KOPT-K1 (cell line): ENCODE measurements around the gene ARID1B.

Experiments
- H3K27ac ChIP-seq: fragments of 200-600 bp; sonication (generic); 2 replicates; pipeline ENCODE4 v1.5.1; 2016; ENCODE audit warnings: antibody characterized with exemption, mild to moderate bottlenecking, low read depth, low read length; ENCODE audit not compliant: poor library complexity, severe bottlenecking
- H3K36me3 ChIP-seq: fragments of 200-600 bp; sonication (generic); 2 replicates; pipeline ENCODE4 v1.5.1; 2017; ENCODE audit warnings: antibody characterized with exemption, mild to moderate bottlenecking, low read length, moderate library complexity; ENCODE audit not compliant: insufficient read depth
- H3K9me3 ChIP-seq: fragments of 200-600 bp; sonication (generic); 2 replicates; pipeline ENCODE4 v1.5.1; 2017; ENCODE audit warnings: antibody characterized with exemption, low read length, mild to moderate bottlenecking; ENCODE audit not compliant: insufficient read depth, poor library complexity, severe bottlenecking

Gene ARID1B

DNA sequence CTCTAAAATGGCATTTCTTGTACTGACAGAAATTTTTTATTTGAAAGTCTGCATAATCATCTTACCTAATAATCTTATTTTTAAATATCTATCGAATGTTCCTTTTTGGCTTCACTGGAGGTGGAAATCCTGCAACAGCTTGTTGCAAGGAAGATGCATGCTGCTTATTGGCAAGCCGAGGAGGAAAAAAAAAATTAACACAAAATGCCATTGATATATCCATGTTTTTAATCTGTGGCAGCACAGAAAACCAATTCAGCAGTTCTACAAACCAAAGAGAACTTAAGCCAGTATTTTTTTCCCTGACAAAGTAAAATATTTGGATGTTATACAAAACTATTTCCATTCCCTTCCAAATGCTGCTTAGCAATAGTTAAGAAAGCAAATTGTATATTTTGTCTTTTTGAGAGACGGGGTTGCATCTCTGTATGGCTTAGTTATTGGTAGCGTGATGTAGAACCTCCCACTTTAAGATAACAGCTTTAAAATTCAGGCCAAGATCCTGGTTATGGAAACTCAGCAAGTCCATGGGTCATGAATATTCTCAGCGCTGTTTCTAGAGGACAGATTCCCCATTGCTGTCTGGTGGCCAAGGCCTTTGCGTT, 314.8 kb downstream of the ARID1B start:
- peaks cover 16% of the 10 kb centered on the region; the same call in 1 of the 2 replicates for H3K36me3 ChIP-seq
- no peak overlapping the region for H3K27ac ChIP-seq
- no peaks in the 10 kb centered on the region for H3K9me3 ChIP-seq

DNA sequence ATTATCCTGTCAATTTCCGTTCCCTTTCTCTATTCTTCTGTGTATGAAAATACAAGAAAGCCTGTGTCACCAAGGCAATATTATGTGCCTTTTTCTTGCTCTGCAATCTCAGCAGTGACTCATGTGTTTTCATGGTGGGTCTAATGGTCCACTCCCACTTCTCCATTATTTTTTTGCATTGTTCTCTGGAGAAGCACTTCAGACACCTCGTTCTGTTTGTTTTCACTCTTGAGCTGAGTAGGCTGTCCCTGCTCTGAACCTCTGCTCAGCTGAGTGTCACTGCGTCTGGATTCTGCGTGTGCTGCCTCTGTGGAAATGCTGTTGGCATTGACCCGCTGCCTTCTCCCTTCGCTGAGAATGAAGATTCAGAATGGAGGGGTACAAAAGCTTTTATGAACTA, 315.6 kb downstream of the ARID1B start:
- peaks cover 16% of the 10 kb centered on the region for H3K36me3 ChIP-seq
- no peaks in the 10 kb centered on the region for H3K9me3 ChIP-seq
- no peak overlapping the region for H3K27ac ChIP-seq

DNA sequence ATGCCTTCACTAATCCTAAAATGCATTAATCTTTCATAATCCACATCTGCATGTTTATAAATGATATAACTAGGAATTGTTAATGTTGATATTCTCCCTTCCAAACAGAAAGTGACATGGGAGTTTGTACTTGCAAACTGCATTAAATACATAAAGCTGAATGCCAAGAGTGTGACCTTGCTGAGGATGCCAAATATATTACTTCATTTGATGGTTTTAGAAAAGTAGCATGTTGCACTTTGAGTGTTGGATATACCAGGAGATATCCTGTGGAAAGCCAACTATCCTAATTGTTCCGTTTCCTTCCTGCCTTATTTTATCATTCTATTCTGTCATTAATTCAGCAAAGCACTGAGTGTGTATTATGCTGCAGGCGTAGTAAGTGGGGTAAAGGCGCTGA, 316.4 kb downstream of the ARID1B start:
- Histone ChIP-seq H3K36me3 (peaks cover 20% of the 10 kb centered on the region), H3K27ac (no peak overlapping the region), H3K9me3 (no peaks in the 10 kb centered on the region)

DNA sequence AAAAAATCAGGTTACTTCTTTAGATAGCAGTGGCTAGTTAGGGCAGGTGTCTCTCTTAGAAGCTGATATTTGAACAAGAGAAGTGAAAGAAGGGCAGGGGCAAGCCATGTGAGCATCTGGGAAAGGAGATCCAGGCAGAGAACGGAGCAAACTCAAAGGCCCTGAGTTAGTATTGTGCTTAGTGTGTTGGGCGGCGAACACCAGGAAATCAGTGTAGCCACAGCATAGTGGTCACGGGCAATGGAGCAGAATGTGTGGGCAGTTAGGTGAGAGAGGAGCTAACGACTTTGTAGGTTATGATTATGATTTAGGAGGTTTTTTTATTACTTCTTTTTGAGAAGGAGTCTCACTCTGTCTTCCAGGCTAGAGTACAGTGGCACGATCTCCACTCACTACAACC, 316.9 kb downstream of the ARID1B start:
- no peaks in the 10 kb centered on the region for H3K9me3 ChIP-seq
- H3K36me3 ChIP-seq: peaks cover 20% of the 10 kb centered on the region
- H3K27ac ChIP-seq: no peak overlapping the region

DNA sequence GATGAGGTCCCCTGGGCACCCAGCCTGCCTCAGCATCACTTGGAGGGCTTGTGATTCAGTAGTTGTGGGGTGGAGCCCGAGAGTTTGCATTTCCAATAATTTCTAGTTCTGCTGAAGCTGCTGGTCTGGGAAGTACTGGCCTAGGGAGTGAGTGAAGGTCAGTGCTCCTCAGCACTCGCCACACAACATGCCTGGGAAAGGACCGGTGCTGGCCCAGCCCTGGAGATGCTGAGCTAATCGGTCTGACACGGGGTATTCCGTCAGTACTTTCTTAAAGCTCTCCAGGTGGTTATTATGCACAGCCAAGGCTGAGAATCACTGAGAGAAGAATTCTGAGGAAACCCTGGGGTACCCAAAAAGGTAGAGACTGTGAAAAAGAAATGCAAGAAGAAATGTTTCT, 317.9 kb downstream of the ARID1B start:
- H3K27ac ChIP-seq: no peak overlapping the region
- H3K36me3 ChIP-seq: peaks cover 20% of the 10 kb centered on the region
- H3K9me3 ChIP-seq: no peaks in the 10 kb centered on the region

DNA sequence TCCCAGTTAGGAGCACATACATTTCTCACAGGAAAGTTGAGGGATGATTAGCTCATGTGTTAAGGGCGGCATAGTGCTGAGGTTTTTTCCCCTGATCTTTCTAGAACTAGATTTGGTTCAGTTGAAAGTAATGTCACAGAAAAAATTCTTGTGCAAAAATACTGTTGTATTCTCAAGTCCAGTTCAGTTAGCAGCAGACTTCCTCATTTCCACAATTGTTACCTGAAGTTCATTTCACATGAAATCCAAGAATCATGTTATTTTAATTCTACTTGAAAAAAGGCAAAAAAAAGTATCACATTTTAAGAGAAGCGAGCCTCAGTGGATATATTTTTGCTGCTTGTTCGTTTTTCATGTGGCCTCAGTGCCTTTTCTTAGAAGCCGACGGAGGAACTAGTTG, 318.4 kb downstream of the ARID1B start:
- Histone ChIP-seq H3K9me3 (no peaks in the 10 kb centered on the region), H3K27ac (no peak overlapping the region), H3K36me3 (peaks cover 17% of the 10 kb centered on the region)

DNA sequence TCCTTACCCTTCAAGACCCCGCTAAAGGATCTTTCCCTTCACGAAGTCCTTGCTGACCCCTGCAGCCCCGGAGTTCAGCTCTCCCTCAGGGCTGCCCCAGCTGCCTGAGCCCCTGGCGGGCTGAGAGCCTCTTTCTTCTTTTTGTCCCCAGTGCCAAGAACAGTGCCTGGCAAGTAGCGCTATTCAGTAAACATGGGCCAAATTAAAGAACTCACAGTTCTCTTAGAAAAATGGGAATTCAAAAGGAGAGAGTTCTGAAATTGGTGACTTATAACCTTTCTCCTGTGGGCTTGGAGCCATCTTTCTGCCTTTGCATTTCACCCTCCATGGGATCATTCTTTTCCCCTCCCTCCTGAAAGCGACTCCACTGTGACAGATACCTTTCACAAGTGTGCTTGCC, 318.9 kb downstream of the ARID1B start:
- no peaks in the 10 kb centered on the region for H3K9me3 ChIP-seq
- H3K27ac ChIP-seq: no peak overlapping the region
- peaks cover 17% of the 10 kb centered on the region for H3K36me3 ChIP-seq

DNA sequence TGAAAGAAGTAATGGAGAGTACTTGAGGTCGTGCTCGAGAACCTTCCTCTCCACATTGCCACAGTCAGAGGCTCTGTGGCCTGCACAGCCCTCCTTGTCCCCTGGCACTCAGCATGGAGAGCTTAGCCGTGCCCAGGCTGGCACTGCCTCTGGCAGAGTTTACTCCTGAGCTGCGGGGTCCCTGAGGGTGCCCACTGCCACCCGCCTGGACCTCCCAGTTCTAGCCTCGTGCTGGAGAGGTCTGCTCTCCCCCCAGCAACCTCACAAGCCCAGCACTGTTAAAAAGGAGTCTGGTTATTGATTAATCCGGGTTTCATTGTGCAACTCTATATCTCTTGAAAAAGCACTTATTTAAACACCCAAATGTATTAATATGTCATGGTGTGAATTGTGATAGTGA, 319.3 kb downstream of the ARID1B start:
- Histone ChIP-seq H3K36me3 (peaks cover 18% of the 10 kb centered on the region; the same call in 1 of the 2 replicates), H3K9me3 (no peaks in the 10 kb centered on the region), H3K27ac (no peak overlapping the region)

DNA sequence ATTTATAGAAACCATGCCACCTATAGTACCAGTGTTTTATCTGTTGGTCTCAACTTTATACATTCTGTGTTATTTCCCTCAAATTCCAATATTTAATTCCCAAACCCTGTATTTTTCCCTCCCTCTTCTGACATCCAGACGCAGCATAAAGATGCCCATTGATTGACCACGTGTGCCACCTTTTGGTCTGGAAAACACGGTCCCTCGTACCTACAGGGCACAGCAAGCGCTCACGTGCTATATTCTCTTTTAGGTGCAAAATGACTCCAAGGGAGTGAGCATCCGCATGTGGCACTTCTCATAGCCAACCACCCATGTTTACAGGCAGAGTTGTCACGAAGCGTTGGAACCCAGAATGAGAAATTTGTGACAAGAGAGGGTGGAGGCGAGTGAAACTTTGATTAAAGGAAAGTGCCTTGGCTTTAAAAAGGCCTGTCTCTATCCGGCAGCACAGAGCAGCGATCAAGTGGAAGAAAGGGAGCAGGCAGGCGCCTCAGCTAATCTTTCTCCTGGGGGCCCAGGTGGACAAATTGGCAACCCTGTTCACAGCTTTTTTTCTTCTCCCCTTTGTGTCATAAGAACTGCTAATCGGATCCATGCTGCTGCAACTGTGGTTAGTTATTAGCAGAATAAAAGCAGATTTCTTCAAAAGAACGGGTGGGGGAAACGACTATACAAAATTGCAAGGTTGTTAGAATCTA, 320.2 kb downstream of the ARID1B start:
- no peak overlapping the region for H3K27ac ChIP-seq
- no peaks in the 10 kb centered on the region for H3K9me3 ChIP-seq
- H3K36me3 ChIP-seq: peaks cover 18% of the 10 kb centered on the region; the same call in 1 of the 2 replicates

DNA sequence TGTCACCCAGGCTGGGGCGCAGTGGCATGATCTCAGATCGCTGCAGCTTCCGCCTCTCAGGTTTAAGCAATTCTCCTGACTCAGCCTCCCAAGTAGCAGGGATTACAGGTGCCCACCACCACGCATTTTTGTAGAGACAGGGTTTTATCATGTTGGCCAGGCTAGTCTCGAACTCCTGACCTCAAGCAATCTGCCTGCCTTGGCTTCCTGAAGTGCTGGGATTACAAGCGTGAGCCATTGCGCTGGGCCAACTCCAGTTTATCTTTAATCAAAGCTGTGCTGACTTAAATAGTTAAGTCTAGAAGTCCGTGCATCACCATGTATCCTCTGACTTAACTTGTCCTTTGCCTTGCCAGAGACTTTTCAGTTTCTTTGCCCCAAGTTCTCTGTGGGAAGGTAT, 321.8 kb downstream of the ARID1B start:
- no peaks in the 10 kb centered on the region for H3K9me3 ChIP-seq
- H3K27ac ChIP-seq: no peak overlapping the region
- peaks cover 18% of the 10 kb centered on the region; the same call in 1 of the 2 replicates for H3K36me3 ChIP-seq

DNA sequence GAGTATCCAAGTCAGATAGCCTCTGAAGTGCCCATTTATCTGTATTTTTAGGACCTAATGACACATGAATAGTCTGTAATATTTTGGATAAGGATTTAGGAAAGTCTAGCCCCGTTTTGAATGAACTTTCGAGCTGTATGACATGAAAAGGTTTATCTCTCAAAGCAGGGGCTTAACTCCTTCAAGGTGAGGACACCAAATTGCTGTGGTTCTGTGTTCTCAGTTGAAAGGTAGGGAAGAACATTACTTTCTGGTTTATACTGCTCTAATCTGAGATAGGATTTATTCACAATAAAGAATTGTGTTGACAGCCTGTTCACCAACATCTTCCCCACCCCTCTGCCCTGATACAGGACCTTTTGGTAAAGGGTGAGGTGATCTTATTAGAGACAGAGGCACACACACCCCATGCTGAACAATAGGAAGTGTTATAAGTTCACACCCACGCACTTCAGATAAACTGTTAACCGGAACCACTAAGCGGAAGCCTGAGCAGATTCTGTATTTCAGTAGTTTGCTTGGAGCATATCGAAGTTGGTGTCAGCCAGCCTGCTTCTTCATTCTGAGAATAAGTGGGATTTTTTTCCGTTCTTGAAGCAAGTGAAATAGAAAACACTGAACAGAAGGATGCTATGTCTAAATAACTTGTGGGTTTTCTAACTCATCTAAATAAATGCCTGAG, 322.9 kb downstream of the ARID1B start:
- Histone ChIP-seq H3K9me3 (no peaks in the 10 kb centered on the region), H3K36me3 (peaks cover 18% of the 10 kb centered on the region; the same call in 1 of the 2 replicates), H3K27ac (no peak overlapping the region)

DNA sequence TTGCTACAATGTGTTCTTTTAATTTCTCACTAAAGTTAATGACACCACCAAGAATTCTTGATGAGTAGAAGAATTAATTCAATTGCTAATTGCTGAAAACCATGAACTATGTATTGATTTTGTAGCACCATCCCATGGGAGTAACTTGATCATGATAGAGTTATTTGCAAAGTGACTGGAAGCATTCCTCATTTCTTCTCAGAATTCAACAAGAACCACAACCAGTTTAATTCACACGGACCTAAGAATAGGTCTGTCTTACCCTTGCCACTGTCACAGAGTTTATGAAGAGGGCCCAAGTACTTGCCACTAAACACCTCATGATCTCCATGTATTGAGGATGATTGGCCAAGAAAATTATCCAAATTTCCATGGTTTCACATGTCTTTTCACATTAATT, 324.0 kb downstream of the ARID1B start:
- Histone ChIP-seq H3K27ac (no peak overlapping the region), H3K9me3 (no peaks in the 10 kb centered on the region), H3K36me3 (peaks cover 18% of the 10 kb centered on the region; the same call in 1 of the 2 replicates)

DNA sequence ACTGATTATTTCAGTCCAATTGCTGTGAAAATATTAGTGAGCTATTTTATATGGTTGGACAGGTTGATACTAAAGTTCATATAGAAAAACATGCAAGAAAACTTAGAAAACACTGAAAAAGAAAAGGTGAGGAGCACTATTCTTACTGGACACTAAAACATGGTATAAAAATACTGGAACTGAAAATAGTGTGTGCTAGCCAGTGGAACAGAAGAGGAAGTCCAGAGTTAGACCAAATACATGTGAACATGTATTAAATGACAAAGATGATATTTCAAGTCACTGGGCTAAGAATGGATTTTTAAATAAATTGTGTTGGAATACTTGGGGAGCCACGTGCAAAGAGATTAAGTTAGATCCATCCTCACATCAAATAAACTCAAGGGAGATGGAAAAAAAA, 327.6 kb downstream of the ARID1B start:
- Histone ChIP-seq H3K27ac (no peak overlapping the region), H3K36me3 (0 out of 2 replicates have a peak, but pooled peaks cover 8% of the 10 kb centered on the region), H3K9me3 (no peaks in the 10 kb centered on the region)

DNA sequence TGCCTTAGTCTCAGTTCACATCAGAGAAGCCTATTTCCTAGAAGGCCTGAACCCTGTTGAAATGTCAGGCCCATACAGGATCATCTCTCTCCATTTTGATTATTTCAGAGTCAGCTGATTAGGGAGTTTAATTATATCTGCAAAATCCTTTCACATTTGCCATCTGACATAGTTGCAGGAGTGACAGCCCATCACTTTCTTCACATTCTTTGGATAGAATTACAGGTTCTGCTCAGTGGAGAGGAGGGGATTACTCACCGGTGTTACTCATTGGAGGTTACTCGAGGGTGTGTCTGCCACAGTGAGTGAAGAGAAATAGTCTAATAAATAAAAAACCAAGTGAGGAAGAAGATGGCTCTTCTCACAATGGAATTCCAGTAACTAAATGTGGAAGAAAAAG, 329.3 kb downstream of the ARID1B start:
- Histone ChIP-seq H3K36me3 (peaks cover 10% of the 10 kb centered on the region; the same call in 1 of the 2 replicates), H3K9me3 (no peaks in the 10 kb centered on the region), H3K27ac (no peak overlapping the region)

DNA sequence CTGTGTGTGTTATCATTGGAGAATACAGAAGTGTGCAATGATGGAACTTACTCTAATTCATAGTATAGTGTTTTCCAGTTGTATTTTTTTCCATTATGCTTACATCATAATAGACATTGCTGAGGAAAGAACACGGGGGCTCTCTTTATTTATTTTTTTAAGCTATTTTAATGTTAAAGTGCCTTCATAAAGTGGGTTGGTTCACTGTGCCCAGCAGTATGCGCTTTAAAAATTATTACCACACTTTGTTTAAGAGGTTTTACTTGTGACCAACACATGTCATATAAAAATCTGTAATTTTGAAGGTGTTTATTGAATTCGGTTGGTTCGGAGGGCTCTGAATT, 330.4 kb downstream of the ARID1B start:
- Histone ChIP-seq H3K9me3 (no peaks in the 10 kb centered on the region), H3K27ac (no peak overlapping the region), H3K36me3 (peaks cover 13% of the 10 kb centered on the region; the same call in 1 of the 2 replicates)
